ENCODE data around the gene PHKB.
"Not testable (repeated sequence)": the region's sequence is repeated elsewhere in the genome, so short reads cannot be mapped to it uniquely, and the experiment has no call there.

PHKB gene

GRCh38 chr16:47460711-47461597 lies at the start of gene PHKB, which contains the start of gene ITFG1:
Gene PHKB (plus strand): TSS chr16:47461331. CDS start chr16:47461351, 20 bp downstream.
Gene ITFG1 (minus strand): TSS chr16:47461063. CDS start chr16:47461045, 18 bp downstream.
- FAIRE-seq (peak; percentile 73), DNase-seq (ENCODE audit: extremely low spot score, insufficient read length, low read depth) (peak; percentile 66)

- DNase-seq (ENCODE audit: extremely low spot score, insufficient read length, low read depth) (no peak), FAIRE-seq (no peak)
Observed at GRCh38 chr16:47413041-47413440, 48.1 kb upstream of the PHKB start.

GRCh38 chr16:47416869-47417268 lies 44.3 kb upstream of the PHKB start:
- DNase-seq (ENCODE audit: extremely low spot score, insufficient read length, low read depth) = no peak
- no peak for FAIRE-seq

GRCh38 chr16:47424846-47425245 lies 36.3 kb upstream of the PHKB start:
- DNase-seq (ENCODE audit: extremely low spot score, insufficient read length, low read depth) = no peak

GRCh38 chr16:47426806-47427205 lies 34.3 kb upstream of the PHKB start:
- FAIRE-seq = no peak

More at GRCh38 chr16:47424846-47425245, 36.3 kb upstream of the PHKB start:
- FAIRE-seq = no peak

GRCh38 chr16:47431960-47432359 lies 29.2 kb upstream of the PHKB start:
- DNase-seq (ENCODE audit: extremely low spot score, insufficient read length, low read depth) (no peak), FAIRE-seq (no peak)

More at GRCh38 chr16:47426806-47427205, 34.3 kb upstream of the PHKB start:
- no peak for DNase-seq (ENCODE audit: extremely low spot score, insufficient read length, low read depth)

GRCh38 chr16:47434274-47434673 lies 26.9 kb upstream of the PHKB start:
- not testable (repeated sequence) for FAIRE-seq; DNase-seq (ENCODE audit: extremely low spot score, insufficient read length, low read depth)

GRCh38 chr16:47440066-47440465 lies 21.1 kb upstream of the PHKB start:
- DNase-seq (ENCODE audit: extremely low spot score, insufficient read length, low read depth); FAIRE-seq: not testable (repeated sequence)

GRCh38 chr16:47442884-47443283 lies 18.2 kb upstream of the PHKB start:
- not testable (repeated sequence) for DNase-seq (ENCODE audit: extremely low spot score, insufficient read length, low read depth); FAIRE-seq

GRCh38 chr16:47446431-47446830 lies 14.7 kb upstream of the PHKB start:
- FAIRE-seq = no peak
- DNase-seq (ENCODE audit: extremely low spot score, insufficient read length, low read depth) = no peak

- no peak for DNase-seq (ENCODE audit: extremely low spot score, insufficient read length, low read depth)
- peak; percentile 33 for FAIRE-seq
Observed at GRCh38 chr16:47448830-47449575, 12.1 kb upstream of the PHKB start.

GRCh38 chr16:47449788-47450187 lies 11.3 kb upstream of the PHKB start:
- DNase-seq (ENCODE audit: extremely low spot score, insufficient read length, low read depth) = no peak
- FAIRE-seq = no peak

- FAIRE-seq = no peak
- DNase-seq (ENCODE audit: extremely low spot score, insufficient read length, low read depth) = no peak
Observed at GRCh38 chr16:47458331-47458730, 2.8 kb upstream of the PHKB start.

- FAIRE-seq (no peak), DNase-seq (ENCODE audit: extremely low spot score, insufficient read length, low read depth) (no peak)
Observed at GRCh38 chr16:47459603-47460002, 1.5 kb upstream of the PHKB start.

- no peak for FAIRE-seq
- DNase-seq (ENCODE audit: extremely low spot score, insufficient read length, low read depth) = no peak
Observed at GRCh38 chr16:47460359-47460710, 796 bp upstream of the PHKB start.

GRCh38 chr16:47461598-47462266 lies 601 bp downstream of the PHKB start:
- DNase-seq (ENCODE audit: extremely low spot score, insufficient read length, low read depth) = no peak
- peak; percentile 79 for FAIRE-seq

GRCh38 chr16:47463771-47464624 lies 2.9 kb downstream of the PHKB start:
- FAIRE-seq (peak; percentile 31), DNase-seq (ENCODE audit: extremely low spot score, insufficient read length, low read depth) (no peak)

- FAIRE-seq (no peak), DNase-seq (ENCODE audit: extremely low spot score, insufficient read length, low read depth) (no peak)
Observed at GRCh38 chr16:47465919-47466630, 4.9 kb downstream of the PHKB start.

GRCh38 chr16:47467501-47467900 lies 6.4 kb downstream of the PHKB start:
- FAIRE-seq = no peak
- DNase-seq (ENCODE audit: extremely low spot score, insufficient read length, low read depth) = no peak

Measured in GM18507 (cell line).